Hypothalamus (tissue), 51 donors: ENCODE measurements around the gene DCST2.

Experiments used
- DNase-seq, 51 donors: peaks; one replicate each; lab custom pipeline; 2025; lab: John Stamatoyannopoulos, UW

The DCST2 gene

GRCh38 chr1:155014709-155015508, 18.7 kb downstream of the DCST2 start:
- DNase-seq, result no peak

GRCh38 chr1:155013632-155014031, 19.9 kb downstream of the DCST2 start:
- no peak for DNase-seq

DNA sequence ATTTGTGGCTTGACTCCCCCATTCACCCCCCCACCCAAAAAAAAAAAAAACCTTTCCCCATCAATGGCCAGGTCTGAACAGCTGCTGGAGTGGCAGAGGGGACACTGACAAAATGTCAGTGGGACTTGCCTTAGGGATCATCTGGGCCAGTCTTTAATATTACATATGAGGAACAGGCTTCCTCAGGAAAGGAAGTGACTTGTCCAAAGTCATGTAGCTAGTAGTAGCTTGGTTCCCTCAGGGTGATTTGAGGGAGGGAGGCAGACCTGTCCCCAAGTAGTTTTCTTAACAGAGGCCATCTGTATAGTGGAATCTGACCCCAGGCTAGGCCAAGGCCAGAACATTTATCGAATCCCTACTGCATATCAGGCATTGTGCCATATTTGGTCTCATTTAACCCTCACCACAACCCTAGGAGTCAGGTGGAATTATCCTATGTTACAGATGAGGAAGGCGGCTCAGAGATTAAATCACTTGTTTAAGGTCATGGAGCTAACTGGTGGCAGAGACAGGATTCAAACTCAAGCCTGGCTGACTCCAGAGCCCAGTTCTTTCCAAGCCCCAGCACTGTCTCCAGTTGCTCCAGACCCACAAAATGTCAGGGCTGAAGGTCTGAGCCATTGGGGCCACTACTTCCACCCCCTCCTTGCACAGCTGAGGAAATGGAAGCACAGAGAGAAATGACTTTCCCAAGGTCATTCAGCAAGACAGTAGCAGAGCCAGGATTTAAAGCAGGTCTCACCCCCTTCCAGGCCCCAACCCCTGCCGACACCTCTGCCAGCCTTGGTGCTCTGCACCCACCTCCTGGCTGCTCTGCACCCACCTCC, 20.6 kb downstream of the DCST2 start:
- DNase-seq, result no peak

DNA sequence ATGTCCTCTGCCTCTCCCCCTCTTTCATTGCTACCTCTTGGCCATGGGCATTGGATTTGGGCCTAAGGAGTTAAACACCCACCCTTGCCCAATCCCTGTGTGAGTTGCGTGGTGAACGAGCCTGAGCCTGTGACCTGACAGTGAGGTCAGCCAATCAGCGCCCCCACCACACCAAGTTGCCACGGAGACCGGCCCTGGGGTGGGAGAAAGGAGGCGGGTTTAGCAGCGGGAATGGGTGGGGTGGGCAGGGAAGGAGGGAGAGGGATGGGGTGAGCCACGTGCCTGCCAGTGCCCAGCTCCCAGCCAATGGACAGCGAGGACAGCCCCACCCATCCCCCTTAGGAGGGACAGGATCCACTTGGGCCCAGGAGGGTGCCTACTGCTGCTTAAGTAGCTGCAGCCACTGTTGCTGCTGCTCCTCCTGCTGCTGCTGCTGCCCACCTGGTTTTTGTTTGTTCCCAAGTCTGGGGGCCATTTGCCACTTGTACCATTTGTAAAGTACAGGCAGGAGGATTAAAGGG, 21.5 kb downstream of the DCST2 start:
- DNase-seq, result peak in 49 of 51 donors; percentile 29 to 94 (median 81)

GRCh38 chr1:155011437-155012025, 22.1 kb downstream of the DCST2 start:
- DNase-seq, result no peak

GRCh38 chr1:155011004-155011416, 22.6 kb downstream of the DCST2 start:
- DNase-seq, result no peak

DNA sequence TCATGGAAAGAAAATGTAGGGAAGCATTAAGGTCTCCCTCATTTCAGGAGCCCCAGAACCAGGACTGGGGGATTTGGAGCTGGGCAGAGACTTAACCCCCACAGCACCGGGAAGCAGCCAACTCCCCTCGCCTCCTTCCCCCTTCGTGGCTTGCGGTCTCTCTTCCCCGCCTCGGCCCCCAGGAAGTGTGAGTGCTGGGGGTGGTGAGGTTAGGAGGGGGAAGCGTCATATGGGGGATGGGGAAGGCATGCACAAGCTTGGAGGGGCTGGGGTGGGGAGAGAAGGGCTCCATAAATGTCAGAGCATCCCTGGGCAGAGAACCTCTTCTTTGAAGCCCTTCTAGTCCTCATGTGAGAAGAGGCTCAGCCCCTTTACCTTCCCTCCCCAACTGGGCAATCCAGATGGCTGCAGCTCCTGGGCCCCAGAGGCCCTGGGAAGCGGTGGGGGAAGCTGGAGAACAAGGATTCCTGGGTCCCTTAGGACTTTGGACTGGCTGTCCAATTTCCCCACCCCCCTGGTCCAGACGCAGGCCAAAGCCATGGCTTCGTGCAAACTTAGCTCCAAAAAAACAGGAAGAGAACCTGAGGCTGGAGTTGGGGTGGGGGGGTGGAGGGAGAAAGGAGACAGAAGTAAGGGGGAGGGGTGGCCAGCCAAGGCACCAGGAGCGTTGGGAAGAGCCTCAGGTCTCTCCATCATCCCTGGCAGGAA, 23.2 kb downstream of the DCST2 start:
- DNase-seq, result peak in 1 of 51 donors; percentile 10

DNA sequence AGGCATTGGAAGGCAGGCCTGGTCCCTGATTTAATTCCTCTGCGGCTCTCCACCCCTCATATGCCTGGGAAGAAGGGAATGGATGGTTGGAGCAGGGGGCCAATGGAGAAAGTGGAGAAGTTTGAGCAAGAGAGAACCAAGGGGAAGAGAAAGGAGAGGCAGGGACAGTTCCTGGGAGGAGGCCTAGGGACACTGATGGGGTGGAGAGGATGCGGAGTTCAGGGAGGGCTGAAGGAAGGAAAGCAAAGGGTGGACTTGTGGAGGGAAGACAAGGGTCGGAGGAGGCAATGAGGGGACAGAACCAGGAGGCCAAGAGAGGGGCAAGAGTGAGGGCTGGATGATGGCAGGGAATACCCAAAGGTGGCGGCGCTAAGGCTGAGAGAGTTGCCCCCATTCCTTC, 23.8 kb downstream of the DCST2 start:
- no peak for DNase-seq

DNA sequence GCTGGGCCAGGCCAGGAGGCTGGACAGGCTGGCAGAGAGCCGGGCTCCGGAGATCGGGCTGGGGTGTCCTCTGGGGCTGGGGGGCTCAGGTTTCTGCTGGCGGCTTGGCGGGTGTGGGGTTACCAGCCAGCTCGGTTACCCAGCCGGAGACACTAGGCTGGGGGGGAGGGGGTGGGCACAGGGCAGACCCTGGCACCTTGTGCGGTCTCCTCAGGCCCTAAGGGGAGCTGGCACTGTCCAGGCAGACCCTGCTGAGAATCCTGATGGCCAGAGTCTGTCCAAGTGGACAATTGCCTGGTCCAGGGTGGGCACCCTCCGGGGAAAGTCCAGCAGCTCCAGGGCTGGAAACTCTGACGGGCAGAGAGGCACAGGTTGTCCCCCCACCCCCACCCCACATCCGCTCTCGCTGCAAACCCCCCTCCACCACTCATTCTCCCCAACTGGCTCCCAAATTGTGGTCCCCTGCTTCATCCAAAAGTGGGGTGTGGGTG, 24.3 kb downstream of the DCST2 start:
- peak in 1 of 51 donors; percentile 19 for DNase-seq

GRCh38 chr1:155008015-155008941, 25.3 kb downstream of the DCST2 start:
- DNase-seq, result peak in 12 of 51 donors; percentile 17 to 60 (median 44)

GRCh38 chr1:155007251-155007828, 26.2 kb downstream of the DCST2 start:
- DNase-seq, result peak in 41 of 51 donors; percentile 18 to 78 (median 51)

DNA sequence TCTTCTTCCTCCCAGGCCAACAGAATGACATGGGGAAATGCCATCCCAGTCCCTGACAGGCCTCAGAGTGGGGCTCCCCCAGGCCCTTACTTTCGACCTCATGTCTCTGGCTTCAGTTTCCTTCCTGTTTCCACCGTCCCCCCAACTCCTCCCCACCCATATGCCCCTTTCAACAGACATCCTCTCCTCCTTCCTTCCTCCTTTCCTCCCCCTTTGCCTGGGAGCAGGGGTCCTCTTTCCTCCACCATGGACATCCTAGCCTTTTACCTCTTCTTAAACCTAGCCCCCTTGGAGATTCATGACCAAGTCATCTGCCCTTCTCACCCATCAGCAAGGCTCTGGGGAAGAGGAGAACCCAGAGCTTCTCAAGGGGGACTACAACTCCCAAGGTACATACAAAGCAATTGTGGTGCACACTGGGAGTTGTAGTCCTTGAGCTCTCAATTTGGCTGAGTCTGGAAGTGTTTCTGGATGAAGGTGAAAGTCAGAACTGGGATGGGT, 26.9 kb downstream of the DCST2 start:
- DNase-seq, result peak in 14 of 51 donors; percentile 17 to 43 (median 31)

DNA sequence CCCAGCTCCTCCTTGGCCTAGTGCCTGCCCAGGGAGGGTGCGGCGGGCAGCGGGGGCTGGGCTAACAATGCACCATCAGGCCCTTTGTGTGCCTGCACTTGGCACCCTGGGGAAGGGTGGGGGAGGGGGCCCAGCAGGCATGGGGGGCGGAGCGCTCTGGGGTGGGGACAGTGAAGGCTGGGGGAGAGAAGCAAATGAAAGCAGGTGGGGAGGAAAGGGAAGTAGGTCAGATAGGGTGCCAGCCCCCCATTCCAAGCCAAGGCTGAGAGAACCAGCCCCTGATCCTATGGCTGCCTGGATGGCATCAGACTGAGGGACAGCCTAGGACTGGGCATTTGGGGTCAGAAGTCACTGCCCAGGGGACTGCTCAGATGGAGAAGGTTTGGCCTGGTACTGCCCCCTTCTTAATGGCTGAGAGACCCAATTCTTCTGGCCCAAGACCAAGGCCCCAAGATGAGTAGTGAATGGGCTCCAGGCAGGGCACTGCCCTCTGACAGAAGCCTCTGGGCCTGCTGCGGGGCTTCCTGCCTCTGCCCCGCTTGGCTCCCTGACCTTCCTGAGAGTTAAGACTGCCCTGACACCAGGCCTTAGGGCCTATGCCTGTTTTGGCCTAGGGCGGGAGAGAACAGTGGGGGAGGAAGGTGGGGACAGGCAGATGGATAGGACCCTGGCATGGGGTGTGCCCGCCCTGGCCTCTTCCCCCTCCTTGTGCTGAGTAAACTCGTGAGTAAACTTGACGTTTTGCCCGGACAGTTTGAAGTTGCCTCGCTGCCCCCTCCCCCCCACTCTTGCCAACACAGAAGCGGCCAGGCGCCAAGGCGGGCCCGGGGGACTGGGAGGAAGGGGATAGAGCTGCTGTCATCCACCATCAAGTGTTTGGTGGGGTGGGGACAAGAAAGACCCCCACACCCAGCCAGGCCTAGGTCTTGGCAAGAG, 28.2 kb downstream of the DCST2 start:
- peak in 48 of 51 donors; percentile 33 to 86 (median 66) for DNase-seq

DNA sequence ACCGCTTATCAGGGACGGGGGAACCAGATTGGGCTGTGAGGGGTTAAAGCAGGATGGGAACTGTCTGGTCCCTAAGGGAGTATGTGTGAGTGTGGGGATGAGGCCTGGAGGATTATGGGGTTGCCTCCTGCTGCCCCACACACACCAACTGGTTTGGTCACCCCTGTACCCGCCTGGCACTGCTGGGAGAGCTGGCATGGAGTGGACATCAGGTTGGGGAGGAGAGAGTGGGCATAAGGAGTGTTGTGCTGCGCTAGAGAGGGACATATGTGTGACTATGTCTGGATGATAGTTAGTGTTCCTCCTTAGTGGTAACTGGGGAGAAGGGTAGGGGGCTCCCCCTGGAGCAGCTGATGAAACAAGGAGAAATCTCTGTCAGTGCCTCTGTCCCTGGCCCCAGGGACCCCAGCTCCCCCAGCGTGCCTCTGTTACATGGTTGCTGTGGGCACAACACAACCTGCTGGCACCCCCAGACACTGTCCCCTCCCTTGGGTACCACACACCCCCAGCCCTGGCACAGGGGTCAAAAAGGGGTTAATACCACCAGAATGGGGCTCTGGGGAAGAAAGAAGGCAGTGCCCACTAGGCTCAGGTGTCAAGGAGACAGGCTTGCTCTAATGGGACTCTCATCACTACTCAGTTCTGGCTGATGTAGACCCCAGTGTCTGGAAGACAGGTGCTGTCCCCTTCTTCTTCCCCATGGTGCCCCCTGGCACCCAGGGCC, 29.1 kb downstream of the DCST2 start:
- peak in 9 of 51 donors; percentile 16 to 81 (median 52) for DNase-seq

- DNase-seq, result peak in 40 of 51 donors; percentile 27 to 87 (median 58)
Observed at GRCh38 chr1:155003766-155004351, 29.7 kb downstream of the DCST2 start.

GRCh38 chr1:155003227-155003765, 30.3 kb downstream of the DCST2 start:
- DNase-seq, result peak in 24 of 51 donors; percentile 27 to 79 (median 47)
